Upper lobe of left lung (tissue), 4 donors: ENCODE measurements around the gene MMGT1.

Source experiments
- CTCF ChIP-seq, 6 experiments: fragments of 450-650 bp in 4 of 6; fragments of 200-600 bp in 2 of 6; sonication (generic) in 2 of 6; IDR thresholded peaks; one replicate each; pipeline ENCODE4 v1.5.1; 2016 to 2019; ENCODE audit warnings: antibody characterized with exemption in 6 of 6
- POLR2A ChIP-seq, 4 donors: fragments of 450-650 bp; IDR thresholded peaks; one replicate each; pipeline ENCODE4 v1.5.1; 2016 to 2017; ENCODE audit warnings: antibody characterized with exemption in 4 of 4, mild to moderate bottlenecking in 2 of 4
- POLR2AphosphoS5 ChIP-seq, 2 donors: sonication (generic); formaldehyde crosslinking; IDR thresholded peaks; one replicate each; pipeline ENCODE4 v1.5.1; 2017; ENCODE audit warnings: antibody characterized with exemption in 2 of 2

- TF ChIP-seq CTCF (IDR thresholded peaks at IDR 0.05) (no peak), POLR2A (IDR thresholded peaks at IDR 0.05) (no peak), POLR2AphosphoS5 (IDR thresholded peaks at IDR 0.05) (no peak)
Measured at GRCh38 chrX:136015016-136015415, 41.2 kb upstream of the MMGT1 start.
